ENCODE data around the gene EIF3B.

DNA sequence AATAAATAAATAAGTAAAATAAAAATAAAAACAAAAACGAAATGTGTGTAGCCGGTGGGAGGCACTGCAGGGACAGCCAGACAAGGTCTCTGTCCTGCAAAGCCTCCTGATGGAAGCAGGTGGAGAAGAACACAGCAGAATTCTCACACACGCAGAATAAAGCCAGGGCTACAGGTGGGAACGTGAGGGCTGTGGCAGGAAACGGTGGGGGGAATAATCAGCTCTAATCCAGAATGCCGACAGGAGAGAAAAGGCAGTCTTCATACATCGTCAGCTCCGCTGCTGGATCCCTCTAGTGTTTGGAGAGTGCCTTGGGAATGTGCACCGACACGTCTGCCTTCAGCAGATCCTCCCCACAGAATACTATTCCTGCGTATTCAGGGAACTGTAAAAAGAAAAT, 33.6 kb upstream of the EIF3B start:
- TF ChIP-seq, protein P1, sequence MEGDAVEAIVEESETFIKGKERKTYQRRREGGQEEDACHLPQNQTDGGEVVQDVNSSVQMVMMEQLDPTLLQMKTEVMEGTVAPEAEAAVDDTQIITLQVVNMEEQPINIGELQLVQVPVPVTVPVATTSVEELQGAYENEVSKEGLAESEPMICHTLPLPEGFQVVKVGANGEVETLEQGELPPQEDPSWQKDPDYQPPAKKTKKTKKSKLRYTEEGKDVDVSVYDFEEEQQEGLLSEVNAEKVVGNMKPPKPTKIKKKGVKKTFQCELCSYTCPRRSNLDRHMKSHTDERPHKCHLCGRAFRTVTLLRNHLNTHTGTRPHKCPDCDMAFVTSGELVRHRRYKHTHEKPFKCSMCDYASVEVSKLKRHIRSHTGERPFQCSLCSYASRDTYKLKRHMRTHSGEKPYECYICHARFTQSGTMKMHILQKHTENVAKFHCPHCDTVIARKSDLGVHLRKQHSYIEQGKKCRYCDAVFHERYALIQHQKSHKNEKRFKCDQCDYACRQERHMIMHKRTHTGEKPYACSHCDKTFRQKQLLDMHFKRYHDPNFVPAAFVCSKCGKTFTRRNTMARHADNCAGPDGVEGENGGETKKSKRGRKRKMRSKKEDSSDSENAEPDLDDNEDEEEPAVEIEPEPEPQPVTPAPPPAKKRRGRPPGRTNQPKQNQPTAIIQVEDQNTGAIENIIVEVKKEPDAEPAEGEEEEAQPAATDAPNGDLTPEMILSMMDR (IDR thresholded peaks at IDR 0.05; ENCODE audit: low read depth, low read length): no peak
- TF ChIP-seq EZH2phosphoT487 (IDR thresholded peaks at IDR 0.05; ENCODE audit: low read depth): no peak
